Measurements from ENCODE around the gene METRNL.
A peak's percentile ranks its signal among the peaks of the same experiment; 100 is the strongest.
"Not testable (repeated sequence)": the region's sequence is repeated elsewhere in the genome, so short reads cannot be mapped to it uniquely, and the experiment has no call there.

METRNL gene

GRCh38 chr17:83079352-83079747 lies at the start of gene METRNL:
Gene METRNL, plus strand, starts transcription at chr17:83079609. Its CDS starts 207 bp downstream, at chr17:83079816.
- DNase-seq = peak; percentile 75

GRCh38 chr17:83030432-83030831 lies 49.0 kb upstream of the METRNL start:
- DNase-seq = no peak

GRCh38 chr17:83031321-83031945 lies 48.0 kb upstream of the METRNL start:
- DNase-seq = no peak

GRCh38 chr17:83031946-83032451 lies 47.4 kb upstream of the METRNL start:
- DNase-seq = not testable (repeated sequence)

- DNase-seq = no peak
Observed at GRCh38 chr17:83032781-83033180, 46.6 kb upstream of the METRNL start.

GRCh38 chr17:83034525-83034924 lies 44.9 kb upstream of the METRNL start:
- no peak for DNase-seq

GRCh38 chr17:83035722-83036121 lies 43.7 kb upstream of the METRNL start:
- DNase-seq = no peak

- DNase-seq = no peak
Observed at GRCh38 chr17:83036193-83036592, 43.2 kb upstream of the METRNL start.

GRCh38 chr17:83036666-83037065 lies 42.7 kb upstream of the METRNL start:
- DNase-seq = no peak

- no peak for DNase-seq
Observed at GRCh38 chr17:83037084-83037873, 42.1 kb upstream of the METRNL start.

- DNase-seq = no peak
Observed at GRCh38 chr17:83037874-83038165, 41.6 kb upstream of the METRNL start.

GRCh38 chr17:83038983-83039382 lies 40.4 kb upstream of the METRNL start:
- not testable (repeated sequence) for DNase-seq

- no peak for DNase-seq
Observed at GRCh38 chr17:83041305-83041704, 38.1 kb upstream of the METRNL start.

- no peak for DNase-seq
Observed at GRCh38 chr17:83042522-83043158, 36.8 kb upstream of the METRNL start.

- not testable (repeated sequence) for DNase-seq
Observed at GRCh38 chr17:83044479-83044878, 34.9 kb upstream of the METRNL start.

- no peak for DNase-seq
Observed at GRCh38 chr17:83046448-83047181, 32.8 kb upstream of the METRNL start.

GRCh38 chr17:83047182-83047478 lies 32.3 kb upstream of the METRNL start:
- no peak for DNase-seq

GRCh38 chr17:83047818-83048475 lies 31.5 kb upstream of the METRNL start:
- DNase-seq = not testable (repeated sequence)

GRCh38 chr17:83050651-83051395 lies 28.6 kb upstream of the METRNL start:
- no peak for DNase-seq

GRCh38 chr17:83051396-83052240 lies 27.8 kb upstream of the METRNL start:
- DNase-seq = peak; percentile 99

- no peak for DNase-seq
Observed at GRCh38 chr17:83052241-83052564, 27.2 kb upstream of the METRNL start.

Data from activated CD4-positive, alpha-beta T cell treated with anti-CD3 and anti-CD28 coated beads, Interleukin-10, Interleukin-2, amounts not matched to agents 100 ng/mL and 50 ng/mL, durations not matched to agents 16 hours and 8 hours (primary cell).